ENCODE data around the gene SUCLG1. TPM values are rescaled to one million over a fixed set of nuclear protein-coding genes. Genes with fewer than 3 reads are reported as not detected.

Gene SUCLG1
- total and polyA plus RNA-seq, 10 of the 15 experiments (the other 5 are each of a cell fraction or from before 2014, with no cell fraction given): 75.4 to 197 (median 93.6) TPM

DNA sequence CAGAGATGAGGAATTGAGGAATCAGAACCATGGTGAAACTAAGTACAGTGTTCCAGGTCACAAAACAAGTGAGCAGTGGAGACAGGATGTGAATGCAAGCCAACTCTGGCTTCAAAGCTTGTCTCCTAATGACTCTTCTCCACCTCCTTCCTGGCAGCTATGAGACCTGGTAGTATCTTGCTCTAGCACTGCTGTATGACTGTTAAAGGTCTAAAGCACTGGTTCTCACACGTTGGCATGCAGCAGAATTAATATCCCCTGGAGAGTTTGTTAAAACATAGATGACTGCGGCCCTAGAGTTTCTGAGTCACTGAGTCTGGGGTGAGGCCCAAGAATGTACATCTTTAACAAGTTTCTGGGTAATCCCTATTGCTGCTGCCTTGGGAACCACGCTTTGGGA lies 63.3 kb downstream of the SUCLG1 start (continued):
- TF ChIP-seq, protein P1, sequence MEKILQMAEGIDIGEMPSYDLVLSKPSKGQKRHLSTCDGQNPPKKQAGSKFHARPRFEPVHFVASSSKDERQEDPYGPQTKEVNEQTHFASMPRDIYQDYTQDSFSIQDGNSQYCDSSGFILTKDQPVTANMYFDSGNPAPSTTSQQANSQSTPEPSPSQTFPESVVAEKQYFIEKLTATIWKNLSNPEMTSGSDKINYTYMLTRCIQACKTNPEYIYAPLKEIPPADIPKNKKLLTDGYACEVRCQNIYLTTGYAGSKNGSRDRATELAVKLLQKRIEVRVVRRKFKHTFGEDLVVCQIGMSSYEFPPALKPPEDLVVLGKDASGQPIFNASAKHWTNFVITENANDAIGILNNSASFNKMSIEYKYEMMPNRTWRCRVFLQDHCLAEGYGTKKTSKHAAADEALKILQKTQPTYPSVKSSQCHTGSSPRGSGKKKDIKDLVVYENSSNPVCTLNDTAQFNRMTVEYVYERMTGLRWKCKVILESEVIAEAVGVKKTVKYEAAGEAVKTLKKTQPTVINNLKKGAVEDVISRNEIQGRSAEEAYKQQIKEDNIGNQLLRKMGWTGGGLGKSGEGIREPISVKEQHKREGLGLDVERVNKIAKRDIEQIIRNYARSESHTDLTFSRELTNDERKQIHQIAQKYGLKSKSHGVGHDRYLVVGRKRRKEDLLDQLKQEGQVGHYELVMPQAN (conservative IDR thresholded peaks at IDR 0.05): no peak

DNA sequence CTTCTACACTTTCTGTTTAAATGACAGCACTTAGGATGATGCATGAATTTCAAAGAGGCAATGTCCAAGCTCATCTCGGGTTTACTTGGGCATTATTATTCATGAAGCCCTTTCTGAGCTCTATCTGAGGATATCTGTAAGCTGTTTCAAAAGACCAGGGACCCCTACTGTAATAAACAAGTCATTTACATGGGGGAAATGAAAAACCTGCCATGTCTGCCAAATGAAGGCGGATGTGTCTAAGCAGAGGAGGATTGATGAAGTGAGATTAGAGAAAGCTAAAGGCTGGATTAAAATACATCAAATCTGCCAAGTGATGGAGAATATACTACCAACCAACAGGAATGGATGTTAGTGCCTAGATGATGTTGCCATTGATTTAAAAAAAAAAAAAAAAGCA lies 64.5 kb downstream of the SUCLG1 start:
- Histone ChIP-seq H3K9me3 (replicated peaks; ENCODE audit: control insufficient read depth, insufficient read depth, low read length) (no peaks in the 10 kb centered on the region), H2AFZ (ENCODE audit: control insufficient read depth, low read depth, low read length) (no peak overlapping the region), H3K9ac (ENCODE audit: control insufficient read depth, insufficient read depth, low read length) (no peak overlapping the region), H3K27ac (ENCODE audit: control insufficient read depth, insufficient read depth) (no peak overlapping the region), H3K4me3 (no peak overlapping the region), H3K27me3 (replicated peaks in 1 of 2; ENCODE audit: control insufficient read depth in 2 of 2, insufficient read depth in 2 of 2, low read length in 1 of 2) (no peaks in the 10 kb centered on the region), H4K20me1 (ENCODE audit: control insufficient read depth, insufficient read depth) (no peaks in the 10 kb centered on the region), H3K4me1 (ENCODE audit: control insufficient read depth, insufficient read depth, low read length) (no peaks in the 10 kb centered on the region), H3K79me2 (ENCODE audit: control insufficient read depth, insufficient read depth, low read length) (no peaks in the 10 kb centered on the region), H3K4me2 (ENCODE audit: control insufficient read depth, insufficient read depth) (no peak overlapping the region), H3K36me3 (ENCODE audit: control insufficient read depth in 2 of 2, insufficient read depth in 2 of 2, low read length in 1 of 2) (no peaks in the 10 kb centered on the region)
- BruUV-seq (replicated peaks): no TSS peak
- ChIA-PET RAD21 (ENCODE audit: unreplicated experiment) (no interaction called here), CTCF (interaction anchor here (0.6 kb wide), 1 partner anchor 91 kb away, joined by 3 read pairs; no protein-coding TSS in a partner anchor), POLR2A (no interaction called here), SMC1A (ENCODE audit: uncharacterized antibody, unreplicated experiment) (no interaction called here)
- FAIRE-seq: no peak
- no peak for ATAC-seq
- intact Hi-C loops (cut with micrococcal nuclease; ENCODE audit: unreplicated experiment): no loop called here
- DNase-seq (ENCODE audit: low read depth, low spot score): no peak
- in situ Hi-C loops (cut with MboI): no loop called here
- TF ChIP-seq, protein P2, sequence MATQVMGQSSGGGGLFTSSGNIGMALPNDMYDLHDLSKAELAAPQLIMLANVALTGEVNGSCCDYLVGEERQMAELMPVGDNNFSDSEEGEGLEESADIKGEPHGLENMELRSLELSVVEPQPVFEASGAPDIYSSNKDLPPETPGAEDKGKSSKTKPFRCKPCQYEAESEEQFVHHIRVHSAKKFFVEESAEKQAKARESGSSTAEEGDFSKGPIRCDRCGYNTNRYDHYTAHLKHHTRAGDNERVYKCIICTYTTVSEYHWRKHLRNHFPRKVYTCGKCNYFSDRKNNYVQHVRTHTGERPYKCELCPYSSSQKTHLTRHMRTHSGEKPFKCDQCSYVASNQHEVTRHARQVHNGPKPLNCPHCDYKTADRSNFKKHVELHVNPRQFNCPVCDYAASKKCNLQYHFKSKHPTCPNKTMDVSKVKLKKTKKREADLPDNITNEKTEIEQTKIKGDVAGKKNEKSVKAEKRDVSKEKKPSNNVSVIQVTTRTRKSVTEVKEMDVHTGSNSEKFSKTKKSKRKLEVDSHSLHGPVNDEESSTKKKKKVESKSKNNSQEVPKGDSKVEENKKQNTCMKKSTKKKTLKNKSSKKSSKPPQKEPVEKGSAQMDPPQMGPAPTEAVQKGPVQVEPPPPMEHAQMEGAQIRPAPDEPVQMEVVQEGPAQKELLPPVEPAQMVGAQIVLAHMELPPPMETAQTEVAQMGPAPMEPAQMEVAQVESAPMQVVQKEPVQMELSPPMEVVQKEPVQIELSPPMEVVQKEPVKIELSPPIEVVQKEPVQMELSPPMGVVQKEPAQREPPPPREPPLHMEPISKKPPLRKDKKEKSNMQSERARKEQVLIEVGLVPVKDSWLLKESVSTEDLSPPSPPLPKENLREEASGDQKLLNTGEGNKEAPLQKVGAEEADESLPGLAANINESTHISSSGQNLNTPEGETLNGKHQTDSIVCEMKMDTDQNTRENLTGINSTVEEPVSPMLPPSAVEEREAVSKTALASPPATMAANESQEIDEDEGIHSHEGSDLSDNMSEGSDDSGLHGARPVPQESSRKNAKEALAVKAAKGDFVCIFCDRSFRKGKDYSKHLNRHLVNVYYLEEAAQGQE (IDR thresholded peaks at IDR 0.05; ENCODE audit: low read depth, low read length): no peak
- TF ChIP-seq MEF2B (IDR thresholded peaks at IDR 0.05; ENCODE audit: partially characterized antibody, poor library complexity, severe bottlenecking): no peak
- no peak for TF ChIP-seq IRF4 (IDR thresholded peaks at IDR 0.05; ENCODE audit: low read depth, low read length)
- TF ChIP-seq EP300 (IDR thresholded peaks at IDR 0.05; ENCODE audit: borderline replicate concordance in 1 of 2, control insufficient read depth in 1 of 2, low read depth in 2 of 2, low read length in 2 of 2): no peak
- TF ChIP-seq NFYB (IDR thresholded peaks at IDR 0.05; ENCODE audit: insufficient read depth, low read depth, low read length): no peak
- no peak for TF ChIP-seq EGR1 (IDR thresholded peaks at IDR 0.05; ENCODE audit: borderline replicate concordance in 1 of 2, low read depth in 2 of 2, low read length in 2 of 2)
- 17% methylated on average over 2 of the region's 2 CpGs for WGBS (ENCODE audit: insufficient coverage, insufficient replicate concordance, low lambda C conversion rate, missing lambda C conversion rate)

Measured in GM12878 (cell line).